ENCODE measurements around the gene TMEM45A.
"Not testable (repeated sequence)": the region's sequence is repeated elsewhere in the genome, so short reads cannot be mapped to it uniquely, and the experiment has no call there.

TMEM45A gene

DNA sequence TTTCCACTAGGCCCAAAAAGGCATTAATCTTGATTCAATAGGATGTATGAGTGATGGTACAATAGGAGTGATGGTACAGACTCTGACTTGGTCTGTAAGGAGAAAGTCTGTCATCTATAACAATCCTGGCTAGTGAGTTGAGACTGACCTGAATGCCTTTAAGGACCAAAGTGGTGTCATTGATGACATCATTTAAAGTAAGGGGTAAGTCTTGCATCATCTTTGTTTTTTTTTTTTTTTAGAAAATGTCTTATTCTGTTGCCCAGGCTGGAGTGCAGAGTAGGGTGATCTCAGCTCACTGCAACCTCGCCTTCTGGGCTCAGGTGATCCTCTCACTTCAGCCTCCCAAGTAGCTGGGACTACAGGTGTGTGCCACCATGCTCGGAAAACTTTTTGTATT, 5.6 kb upstream of the TMEM45A start:
- no peak for DNase-seq

GRCh38 chr3:100489118-100489517, 3.3 kb upstream of the TMEM45A start:
- DNase-seq, result no peak

DNA sequence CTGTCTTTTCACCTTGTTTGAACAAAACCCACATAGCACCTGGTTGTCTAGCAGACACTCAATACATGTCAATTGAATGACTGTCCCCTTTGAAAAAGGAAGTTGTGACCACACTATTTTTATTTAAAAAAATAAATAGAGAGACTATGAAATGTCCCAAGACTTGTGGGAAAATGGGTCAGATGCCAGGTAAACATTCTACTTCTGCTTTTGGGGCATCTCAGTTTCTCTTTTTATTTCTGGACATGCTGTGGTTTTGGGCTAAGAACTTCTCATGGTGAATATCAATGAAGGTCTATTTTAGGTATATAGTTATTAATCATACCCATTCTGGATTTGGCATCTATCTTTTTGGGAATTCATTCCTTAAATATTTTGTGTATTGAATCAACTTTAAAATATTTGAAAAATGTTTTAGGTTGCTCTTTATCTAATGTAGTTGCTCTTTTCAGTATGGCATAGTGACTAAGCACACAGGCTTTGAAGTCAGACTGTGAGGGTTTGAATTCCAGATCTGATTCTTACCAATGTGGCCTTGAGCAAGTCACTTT, 4.4 kb downstream of the TMEM45A start:
- DNase-seq, result no peak

DNA sequence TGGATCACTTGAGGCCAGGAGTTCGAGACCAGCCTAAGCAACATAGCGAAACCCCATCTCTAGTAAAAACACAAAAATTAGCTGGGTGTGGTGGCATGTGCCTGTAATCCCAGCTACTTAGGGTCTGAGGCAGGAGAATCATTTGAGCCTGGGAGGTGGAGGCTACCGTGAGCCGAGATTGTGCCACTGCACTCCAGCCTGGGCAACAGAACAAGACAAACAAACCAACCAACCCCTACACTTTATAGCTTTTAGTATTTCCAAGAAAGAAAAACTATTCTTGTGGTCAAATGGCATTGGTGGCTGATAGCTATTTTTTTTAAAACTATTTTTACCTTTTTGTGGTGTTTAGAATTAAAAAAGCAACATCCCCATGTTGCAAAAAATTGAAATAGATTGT, 7.2 kb downstream of the TMEM45A start:
- no peak for DNase-seq

DNA sequence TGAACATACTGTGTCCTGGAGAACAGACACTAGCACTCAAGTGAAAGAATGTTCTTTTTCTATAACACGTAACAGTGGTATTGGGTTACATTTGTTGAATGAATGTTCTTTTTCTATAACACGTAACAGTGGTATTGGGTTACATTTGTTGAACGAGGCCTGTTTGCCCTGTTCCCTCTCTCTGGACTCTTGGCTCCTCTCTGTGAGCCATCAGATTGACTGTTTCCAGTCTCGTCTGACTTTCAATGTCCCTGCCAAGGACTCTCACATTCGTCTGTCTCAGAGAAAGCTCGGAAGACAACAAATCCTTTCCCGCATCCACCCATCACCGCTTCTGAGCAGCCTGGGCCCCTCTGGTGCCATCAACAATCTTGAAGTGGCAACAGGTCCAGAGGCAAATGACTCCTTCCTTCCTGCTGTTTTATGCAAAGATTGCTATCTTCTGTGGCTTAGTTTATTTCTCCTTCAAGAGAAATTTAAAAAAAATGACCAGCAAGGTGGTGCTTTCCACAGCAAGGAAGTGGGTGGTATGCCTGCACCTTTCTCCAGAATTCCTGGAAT, 8.0 kb downstream of the TMEM45A start:
- no peak for DNase-seq

GRCh38 chr3:100503448-100503847, 11.0 kb downstream of the TMEM45A start:
- no peak for DNase-seq

- DNase-seq, result no peak
Observed at GRCh38 chr3:100506355-100506754, 13.9 kb downstream of the TMEM45A start.

- DNase-seq, result not testable (repeated sequence)
Observed at GRCh38 chr3:100509818-100510217, 17.4 kb downstream of the TMEM45A start.

DNA sequence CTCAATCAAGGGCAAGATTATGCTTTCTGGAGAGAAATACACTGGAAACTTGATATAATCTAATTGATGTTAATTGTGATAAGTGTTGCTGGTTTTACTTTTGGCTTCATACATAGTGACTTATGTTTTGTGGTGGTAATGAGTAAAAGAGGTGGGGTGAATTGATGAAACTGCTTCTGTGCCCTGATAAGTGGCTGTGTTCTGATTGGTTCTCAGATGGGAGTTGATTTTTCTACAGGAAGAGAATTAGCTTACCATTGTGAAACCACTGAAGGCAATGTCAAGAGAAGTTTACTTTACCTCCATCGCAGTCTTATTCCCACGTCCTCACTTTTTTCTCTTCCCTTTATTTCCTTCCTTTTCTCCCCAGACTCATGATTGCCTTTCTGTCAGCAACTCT, 23.8 kb downstream of the TMEM45A start:
- no peak for DNase-seq

DNA sequence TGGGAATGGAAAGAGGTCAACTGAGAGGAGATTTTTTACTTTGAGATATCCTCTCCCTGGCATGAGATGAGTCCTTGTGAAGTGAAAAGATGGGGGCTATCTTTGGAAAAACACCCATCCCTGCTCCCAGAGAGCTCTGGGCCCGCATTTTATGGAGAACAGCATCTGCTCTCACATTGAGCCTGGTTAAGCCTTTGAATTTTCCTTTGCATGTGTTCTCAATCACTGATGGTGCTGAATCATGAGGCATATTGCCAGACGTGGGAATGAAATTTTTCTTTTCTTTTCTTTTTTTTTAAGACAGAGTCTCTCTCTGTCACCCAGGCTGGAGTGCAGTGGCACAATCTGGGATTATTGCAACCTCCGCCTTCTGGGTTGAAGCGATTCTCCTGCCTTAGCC, 24.4 kb downstream of the TMEM45A start:
- DNase-seq, result no peak

- no peak for DNase-seq
Observed at GRCh38 chr3:100517276-100517675, 24.9 kb downstream of the TMEM45A start.

GRCh38 chr3:100518244-100518643, 25.8 kb downstream of the TMEM45A start:
- no peak for DNase-seq

GRCh38 chr3:100518983-100519382, 26.6 kb downstream of the TMEM45A start:
- DNase-seq, result no peak

- DNase-seq, result no peak
Observed at GRCh38 chr3:100521439-100521845, 29.0 kb downstream of the TMEM45A start.

- DNase-seq, result no peak
Observed at GRCh38 chr3:100522125-100522524, 29.7 kb downstream of the TMEM45A start.

DNA sequence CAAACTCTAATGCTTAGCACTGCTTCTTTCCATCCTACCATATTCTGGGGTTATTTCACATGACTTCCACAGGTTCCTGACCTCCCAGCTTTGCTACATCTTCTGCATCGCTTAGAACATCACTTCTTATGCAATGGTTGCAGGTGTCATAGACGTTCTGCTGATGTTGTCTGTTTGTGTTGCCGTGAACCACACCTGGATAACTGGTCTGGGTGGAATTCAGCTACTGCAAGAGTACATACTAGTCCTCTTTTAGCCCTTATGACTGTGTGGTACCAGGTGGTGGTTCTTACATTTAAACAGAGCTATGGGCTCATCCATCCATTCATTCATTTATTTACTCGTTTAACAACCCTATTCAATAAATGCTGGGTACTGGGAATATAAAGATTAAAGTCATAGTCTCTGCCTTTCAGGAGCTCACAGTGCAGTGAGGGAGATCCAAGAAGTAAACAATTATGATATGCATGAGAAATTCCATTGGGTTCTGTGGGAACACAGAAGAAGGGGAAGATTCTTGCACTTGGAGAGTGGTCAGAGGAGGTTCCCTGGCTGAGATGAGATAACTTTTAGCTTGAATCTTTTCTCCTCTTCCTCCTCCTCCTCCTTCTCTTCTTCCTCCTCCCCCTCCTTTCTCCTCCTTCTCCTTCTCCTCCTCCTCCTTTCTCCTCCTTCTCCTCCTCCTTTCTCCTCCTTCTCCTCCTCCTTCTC, 30.8 kb downstream of the TMEM45A start:
- DNase-seq, result no peak

DNA sequence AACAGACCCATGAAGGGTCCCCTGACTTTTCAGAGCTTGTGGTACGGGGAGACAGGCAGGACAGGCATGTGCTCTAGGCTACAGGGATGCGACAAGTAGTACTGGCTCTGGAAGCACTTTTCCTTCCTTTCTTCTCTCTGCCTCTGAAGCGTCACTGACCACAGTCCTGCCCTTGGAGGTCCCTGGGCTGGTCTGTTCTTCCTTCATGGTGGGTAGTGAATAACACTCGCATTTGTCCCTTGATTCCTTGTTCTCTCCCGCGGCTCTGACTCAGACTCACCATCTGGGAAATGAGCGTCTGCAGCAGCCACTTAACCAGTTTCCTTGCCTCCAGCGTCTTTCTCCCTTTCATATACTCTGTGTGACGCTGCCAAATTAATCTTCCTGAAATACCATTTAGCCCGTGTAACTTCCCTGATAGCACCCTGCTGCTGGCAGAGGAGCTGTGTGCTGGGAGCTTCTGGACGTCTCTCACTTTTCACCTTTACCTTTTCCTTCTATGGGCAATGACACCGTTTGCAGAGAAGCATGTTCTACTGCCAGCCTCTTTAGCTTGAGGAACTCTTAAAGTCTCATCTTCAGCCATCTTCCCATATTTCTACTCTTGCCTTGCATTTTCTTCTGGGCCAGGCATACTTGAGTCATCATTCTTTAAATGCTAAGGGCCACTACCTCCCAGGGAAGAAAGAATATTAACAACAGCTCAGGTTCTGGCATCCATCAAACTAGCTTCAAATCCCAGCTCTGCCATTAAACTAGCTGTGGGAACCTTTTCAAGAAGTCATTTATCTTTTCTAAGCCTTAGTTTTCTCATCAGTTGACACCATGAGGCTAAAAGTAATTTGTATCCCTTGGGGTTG, 33.6 kb downstream of the TMEM45A start:
- DNase-seq, result no peak

DNA sequence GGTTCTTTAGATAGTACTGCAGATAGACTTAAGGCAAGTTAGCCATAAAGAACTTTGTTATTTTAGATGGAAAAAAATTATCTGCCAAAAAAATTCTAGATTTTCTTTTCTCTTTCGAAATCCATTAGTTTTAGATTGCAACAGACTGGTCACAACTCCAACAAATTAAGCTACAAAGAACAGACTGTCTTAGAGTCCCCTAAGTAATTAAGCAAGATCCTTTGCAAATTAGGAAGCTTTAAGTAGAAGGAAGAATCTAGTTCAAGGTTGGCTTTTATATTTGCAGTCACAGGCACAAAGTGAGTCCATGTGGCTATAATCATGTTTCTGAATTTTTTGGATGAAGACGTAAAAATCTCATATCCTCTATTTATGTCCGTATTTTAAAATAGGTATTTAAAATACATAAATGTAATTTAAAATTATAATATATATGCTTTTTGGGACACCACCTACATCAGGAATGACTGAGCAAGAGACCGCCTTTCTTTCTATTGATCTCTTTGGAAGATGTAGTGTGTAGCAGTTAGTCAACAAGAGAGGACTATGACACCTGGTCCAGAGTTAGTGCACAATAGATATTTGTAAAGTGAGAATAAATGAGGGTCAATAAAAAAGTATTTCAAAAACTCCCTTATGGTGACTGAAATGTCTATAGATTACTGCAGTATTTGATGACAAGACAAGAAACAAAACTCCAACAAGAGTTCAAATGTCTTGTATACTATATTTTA, 34.4 kb downstream of the TMEM45A start:
- DNase-seq, result no peak

DNA sequence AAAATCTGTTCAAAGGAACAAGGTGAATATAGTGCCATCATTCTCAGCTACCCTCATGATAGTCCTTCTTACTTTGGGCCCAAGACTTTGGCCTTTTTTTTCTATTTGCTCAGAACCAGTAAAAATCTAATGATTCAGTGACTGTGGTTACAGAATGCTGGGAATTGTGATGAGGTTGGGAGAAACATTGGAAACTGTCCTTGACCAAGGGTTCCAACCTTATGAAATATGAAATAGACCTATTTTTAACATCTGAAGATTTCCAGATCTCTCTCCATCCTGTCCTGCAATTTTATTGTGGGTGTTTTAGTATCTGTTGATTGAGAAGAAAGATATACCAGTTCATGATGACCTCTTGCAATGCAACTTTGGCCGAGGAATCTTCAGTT, 34.9 kb downstream of the TMEM45A start:
- DNase-seq, result no peak

DNA sequence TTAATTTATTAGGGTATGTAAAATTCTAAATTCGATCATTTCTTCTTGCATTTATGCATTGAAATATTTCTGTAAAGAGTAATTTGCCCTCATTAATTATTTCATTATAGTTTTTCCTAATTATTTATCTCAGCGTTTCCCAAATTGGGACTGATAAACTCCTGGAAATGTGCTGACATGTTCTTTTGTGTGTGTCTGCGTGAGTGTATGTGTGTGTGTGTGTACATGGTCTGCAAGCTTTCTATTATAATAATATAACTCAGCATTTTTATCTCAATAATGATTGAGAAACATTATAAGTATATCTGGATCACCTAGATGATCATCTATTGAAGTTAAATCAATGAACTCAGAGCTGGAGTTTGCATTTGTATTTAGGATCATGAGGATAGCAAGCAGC, 38.7 kb downstream of the TMEM45A start:
- DNase-seq, result no peak

- DNase-seq, result no peak
Observed at GRCh38 chr3:100532411-100532810, 40.0 kb downstream of the TMEM45A start.

DNA sequence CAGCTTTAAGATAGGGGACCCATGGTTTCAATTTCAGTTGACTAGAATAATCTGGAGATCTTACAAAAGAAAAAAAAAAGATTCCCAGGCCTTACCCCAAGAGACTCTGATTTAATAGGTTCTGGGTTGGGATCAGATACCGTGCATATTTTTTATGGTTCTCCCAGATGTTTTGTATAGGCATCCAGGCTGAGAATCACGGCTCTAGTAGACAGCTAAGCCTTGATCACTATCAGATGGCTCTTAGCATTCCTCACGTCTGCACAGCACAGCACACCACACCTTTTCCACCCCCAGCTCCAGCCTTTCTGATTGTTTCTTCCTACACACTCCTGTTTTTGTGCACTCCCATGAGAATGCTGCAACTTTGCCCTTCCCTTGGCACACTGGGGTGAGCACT, 40.8 kb downstream of the TMEM45A start:
- no peak for DNase-seq

DNA sequence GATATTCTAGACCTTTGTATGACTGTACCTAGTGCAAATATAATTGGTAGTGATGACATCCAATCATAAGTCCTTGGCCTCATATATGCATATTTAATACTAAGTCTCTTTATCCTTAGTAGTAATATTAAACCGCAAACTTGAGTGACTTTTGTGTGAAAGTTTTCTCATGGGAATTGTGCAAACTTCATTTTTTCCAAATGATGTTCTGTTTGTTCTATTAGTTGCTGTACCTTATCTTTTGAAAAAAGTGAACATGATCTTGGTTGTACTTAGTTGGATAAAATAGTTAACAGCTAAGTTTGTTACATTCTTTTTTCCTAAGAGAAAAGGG, 43.2 kb downstream of the TMEM45A start:
- no peak for DNase-seq
